AG04449 (cell line): ENCODE measurements around the gene CCDC126.
"Not testable (repeated sequence)": the region's sequence is repeated elsewhere in the genome, so short reads cannot be mapped to it uniquely, and the experiment has no call there.

Source experiments
- CTCF ChIA-PET: fragments of 350-600 bp; formaldehyde crosslinking; extraction: SDS; loops from one replicate; lab custom pipeline; 2021; ENCODE audit warnings: antibody characterized with exemption; lab: Yijun Ruan, JAX
- POLR2A ChIA-PET: fragments of 400-600, 350-600 bp; formaldehyde crosslinking; extraction: SDS; loops from one replicate; lab custom pipeline; 2020; ENCODE audit warnings: antibody characterized with exemption, inconsistent platforms; lab: Yijun Ruan, JAX
- DNase-seq: peaks from one replicate; pipeline ENCODE4 v3.0.0-alpha.2; 2010; ENCODE audit warnings: low read depth, low spot score
- H3K4me3 ChIP-seq: 2 replicates; pipeline ENCODE4 v1.5.1; 2011; ENCODE audit warnings: low read depth, mild to moderate bottlenecking, control low read depth, low read length
- TF ChIP-seq, protein P1 (sequence below): IDR thresholded peaks from one replicate; pipeline ENCODE4 v1.5.1; 2011; ENCODE audit warnings: mild to moderate bottlenecking, moderate library complexity, low read length, control low read depth, inconsistent platforms; ENCODE audit not compliant: insufficient read depth; ENCODE audit errors: missing control alignments

CCDC126 gene

GRCh38 chr7:23662984-23663313 is 65.8 kb downstream of the CCDC126 start:
- TF ChIP-seq, protein P1, sequence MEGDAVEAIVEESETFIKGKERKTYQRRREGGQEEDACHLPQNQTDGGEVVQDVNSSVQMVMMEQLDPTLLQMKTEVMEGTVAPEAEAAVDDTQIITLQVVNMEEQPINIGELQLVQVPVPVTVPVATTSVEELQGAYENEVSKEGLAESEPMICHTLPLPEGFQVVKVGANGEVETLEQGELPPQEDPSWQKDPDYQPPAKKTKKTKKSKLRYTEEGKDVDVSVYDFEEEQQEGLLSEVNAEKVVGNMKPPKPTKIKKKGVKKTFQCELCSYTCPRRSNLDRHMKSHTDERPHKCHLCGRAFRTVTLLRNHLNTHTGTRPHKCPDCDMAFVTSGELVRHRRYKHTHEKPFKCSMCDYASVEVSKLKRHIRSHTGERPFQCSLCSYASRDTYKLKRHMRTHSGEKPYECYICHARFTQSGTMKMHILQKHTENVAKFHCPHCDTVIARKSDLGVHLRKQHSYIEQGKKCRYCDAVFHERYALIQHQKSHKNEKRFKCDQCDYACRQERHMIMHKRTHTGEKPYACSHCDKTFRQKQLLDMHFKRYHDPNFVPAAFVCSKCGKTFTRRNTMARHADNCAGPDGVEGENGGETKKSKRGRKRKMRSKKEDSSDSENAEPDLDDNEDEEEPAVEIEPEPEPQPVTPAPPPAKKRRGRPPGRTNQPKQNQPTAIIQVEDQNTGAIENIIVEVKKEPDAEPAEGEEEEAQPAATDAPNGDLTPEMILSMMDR, result no peak
- ChIA-PET CTCF (interaction anchor here (1.1 kb wide), 1 partner anchor 15 kb away, joined by 3 read pairs; no protein-coding TSS in a partner anchor), POLR2A (no interaction called here)
- no peak overlapping the region for H3K4me3 ChIP-seq
- no peak for DNase-seq

DNA sequence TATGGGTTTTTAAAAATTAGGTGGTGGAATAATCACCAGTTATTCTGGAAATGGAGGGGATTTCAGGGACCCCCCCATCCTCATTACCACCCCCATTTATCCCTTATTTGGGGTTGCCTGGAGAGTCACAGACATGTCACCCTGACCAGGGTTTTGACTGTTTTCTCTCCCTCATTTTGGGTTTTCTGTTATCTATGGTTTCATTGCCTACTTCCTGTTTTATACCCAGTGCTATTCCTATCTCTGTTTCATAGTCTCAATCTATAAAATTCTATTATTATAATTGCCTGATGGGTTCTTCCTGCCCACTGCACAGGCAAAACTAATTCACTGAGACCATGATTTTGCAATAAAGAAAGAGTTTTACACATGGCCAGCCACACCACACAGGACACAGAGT is 66.9 kb downstream of the CCDC126 start:
- no peak overlapping the region for H3K4me3 ChIP-seq
- POLR2A ChIA-PET, result no interaction called here
- CTCF ChIA-PET, result no interaction called here
- TF ChIP-seq, protein P1, result no peak
- no peak for DNase-seq

GRCh38 chr7:23672033-23672432 is 74.9 kb downstream of the CCDC126 start:
- DNase-seq, result no peak
- TF ChIP-seq, protein P1, result no peak
- H3K4me3 ChIP-seq, result no peak overlapping the region
- ChIA-PET POLR2A (no interaction called here), CTCF (interaction anchor here (2.6 kb wide), 1 partner anchor 8 kb away, joined by 14 read pairs; the partner anchor contains the start of gene FAM221A)

DNA sequence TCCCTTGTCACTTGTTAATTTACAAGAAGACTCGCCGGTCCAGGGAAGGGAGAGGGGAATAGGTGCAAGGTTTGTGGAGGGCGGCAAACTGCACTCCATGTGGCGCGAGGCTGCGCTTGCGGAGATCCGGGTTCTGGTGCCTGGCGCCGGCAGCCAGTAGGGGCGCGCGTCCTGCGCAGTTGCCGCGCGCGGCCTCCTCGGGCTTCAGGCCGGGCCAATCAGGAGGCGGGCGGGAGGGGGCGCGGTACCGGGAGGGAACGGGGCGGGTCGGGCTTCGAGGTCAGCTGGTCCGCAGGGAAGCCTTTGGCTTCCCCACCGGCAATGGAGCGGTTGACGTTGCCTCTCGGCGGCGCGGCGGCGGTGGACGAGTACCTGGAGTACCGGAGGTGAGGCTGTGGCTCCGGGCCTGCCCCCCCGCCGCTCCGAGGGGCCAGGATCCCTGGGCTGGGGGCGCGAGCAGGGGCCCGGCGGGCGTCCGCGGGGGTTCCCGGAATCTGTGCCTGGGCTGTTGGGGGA is 82.8 kb downstream of the CCDC126 start, which contains the start of gene FAM221A:
FAM221A (plus strand) TSS at position 302 of the 516 bp plus-strand sequence; CDS start at position 322, 20 bp downstream.
- TF ChIP-seq, protein P1, result peak; percentile 91
- DNase-seq, result no peak
- POLR2A ChIA-PET, result no interaction called here
- CTCF ChIA-PET, result interaction anchor here (0.6 to 3.5 kb wide), 16 partner anchors 8 to 88 kb away, joined by 3 to 14 read pairs (median 4); partner anchors contain the start of genes CCDC126 and STK31
- peak within 1 kb of the TSS; percentile 64 for H3K4me3 ChIP-seq

- no peak for DNase-seq
- H3K4me3 ChIP-seq, result peak overlapping the region; percentile 64
- TF ChIP-seq, protein P1, result no peak
- POLR2A ChIA-PET, result no interaction called here
- CTCF ChIA-PET, result interaction anchor here (0.6 to 3.5 kb wide), 9 partner anchors 10 to 83 kb away, joined by 3 to 14 read pairs (median 5); partner anchors contain the start of genes CCDC126 and STK31
Measured at GRCh38 chr7:23680414-23681405, 83.5 kb downstream of the CCDC126 start.

- CTCF ChIA-PET, result interaction anchor here (1.7 to 2.3 kb wide), 2 partner anchors 12 to 15 kb away, joined by 5 to 8 read pairs; no protein-coding TSS in a partner anchor
Measured at GRCh38 chr7:23684041-23684440, 86.9 kb downstream of the CCDC126 start.

More at GRCh38 chr7:23684041-23684440, 86.9 kb downstream of the CCDC126 start:
- POLR2A ChIA-PET, H3K4me3 ChIP-seq, DNase-seq: not testable (repeated sequence)
